ENCODE measurements around the gene ITGB2.

The ITGB2 gene

GRCh38 chr21:44844256-44844655, 76.4 kb downstream of the ITGB2 start:
- Histone ChIP-seq H3K9me3 (no peaks in the 10 kb centered on the region), H3K4me1 (peaks cover 9% of the 10 kb centered on the region), H3K4me3 (no peak overlapping the region), H3K27me3 (ENCODE audit: low read depth) (peaks cover 3% of the 10 kb centered on the region; the same call in 1 of the 2 replicates), H3K36me3 (replicated peaks) (peaks cover under 1% of the 10 kb centered on the region)
- DNase-seq (ENCODE audit: low spot score in 2 of 2), result no peak
- in situ Hi-C loops (cut with MboI; ENCODE audit: low sequenced_read_pairs), result no loop called here

DNA sequence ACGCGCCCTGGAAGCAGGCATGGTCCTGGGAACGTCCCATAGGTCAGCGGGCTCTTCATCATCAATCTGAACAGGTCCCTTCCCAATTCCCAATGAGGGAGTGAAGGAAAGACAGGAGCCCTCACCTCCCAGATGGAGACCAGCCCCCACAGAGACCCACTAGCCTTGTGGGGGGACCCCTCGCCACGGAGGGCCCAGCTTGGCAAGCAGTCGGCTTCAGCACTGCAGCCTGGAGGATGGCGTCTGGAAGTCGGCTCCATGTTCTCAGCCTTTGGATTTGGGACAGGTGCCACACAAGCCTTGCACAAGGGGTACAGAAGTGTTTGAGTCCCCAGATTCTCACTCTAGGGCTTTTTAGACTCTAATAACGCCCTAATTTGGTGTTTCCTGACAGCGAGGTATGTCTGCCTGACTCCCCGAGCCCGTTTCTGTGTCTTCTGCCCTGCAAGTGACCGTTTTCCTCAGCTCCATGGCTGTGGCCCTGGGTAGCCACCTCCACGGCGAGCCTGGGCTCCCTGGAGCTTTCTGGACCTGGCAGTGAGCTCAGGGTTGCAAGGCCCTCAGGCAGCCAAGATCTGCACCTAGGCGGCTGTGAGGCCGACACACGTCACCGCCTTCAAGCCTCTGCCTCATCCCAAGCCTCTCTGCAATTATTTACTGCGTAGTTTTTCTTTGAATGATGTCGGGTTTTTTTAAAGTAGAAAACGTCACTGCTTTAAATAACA, 77.8 kb downstream of the ITGB2 start:
- Histone ChIP-seq H3K9me3 (no peaks in the 10 kb centered on the region), H3K36me3 (replicated peaks) (no peaks in the 10 kb centered on the region), H3K4me3 (no peak overlapping the region), H3K4me1 (peaks cover 9% of the 10 kb centered on the region), H3K27me3 (ENCODE audit: low read depth) (peaks cover 3% of the 10 kb centered on the region; the same call in 1 of the 2 replicates)
- no peak for DNase-seq (ENCODE audit: low spot score in 2 of 2)
- in situ Hi-C loops (cut with MboI; ENCODE audit: low sequenced_read_pairs), result no loop called here

- DNase-seq (ENCODE audit: low spot score in 2 of 2), result no peak
- Histone ChIP-seq H3K4me1 (peaks cover 9% of the 10 kb centered on the region), H3K36me3 (replicated peaks) (no peaks in the 10 kb centered on the region), H3K27me3 (ENCODE audit: low read depth) (peaks cover 3% of the 10 kb centered on the region; the same call in 1 of the 2 replicates), H3K9me3 (no peaks in the 10 kb centered on the region), H3K4me3 (no peak overlapping the region)
- in situ Hi-C loops (cut with MboI; ENCODE audit: low sequenced_read_pairs), result no loop called here
These were observed 78.6 kb downstream of the ITGB2 start for GRCh38 chr21:44842087-44842486.

GRCh38 chr21:44840771-44841170, 79.9 kb downstream of the ITGB2 start:
- Histone ChIP-seq H3K4me1 (peaks cover 3% of the 10 kb centered on the region), H3K4me3 (no peak overlapping the region), H3K36me3 (replicated peaks) (no peaks in the 10 kb centered on the region), H3K9me3 (no peaks in the 10 kb centered on the region), H3K27me3 (ENCODE audit: low read depth) (peaks cover 3% of the 10 kb centered on the region; the same call in 1 of the 2 replicates)
- in situ Hi-C loops (cut with MboI; ENCODE audit: low sequenced_read_pairs), result no loop called here
- no peak for DNase-seq (ENCODE audit: low spot score in 2 of 2)

GRCh38 chr21:44838951-44839350, 81.7 kb downstream of the ITGB2 start:
- Histone ChIP-seq H3K4me3 (no peak overlapping the region), H3K4me1 (no peaks in the 10 kb centered on the region), H3K9me3 (no peaks in the 10 kb centered on the region), H3K27me3 (ENCODE audit: low read depth) (peaks cover 3% of the 10 kb centered on the region; the same call in 1 of the 2 replicates), H3K36me3 (replicated peaks) (no peaks in the 10 kb centered on the region)
- no peak for DNase-seq (ENCODE audit: low spot score in 2 of 2)
- in situ Hi-C loops (cut with MboI; ENCODE audit: low sequenced_read_pairs), result no loop called here

- peaks cover 3% of the 10 kb centered on the region; the same call in 1 of the 2 replicates for H3K27me3 ChIP-seq (ENCODE audit: low read depth)
- H3K9me3 ChIP-seq, result no peaks in the 10 kb centered on the region
- H3K36me3 ChIP-seq (replicated peaks), result no peaks in the 10 kb centered on the region
- in situ Hi-C loops (cut with MboI; ENCODE audit: low sequenced_read_pairs), result no loop called here
- H3K4me1 ChIP-seq, result no peaks in the 10 kb centered on the region
- DNase-seq (ENCODE audit: low spot score in 2 of 2), result no peak
- no peak overlapping the region for H3K4me3 ChIP-seq
These were observed 82.4 kb downstream of the ITGB2 start for GRCh38 chr21:44838039-44838895.

DNA sequence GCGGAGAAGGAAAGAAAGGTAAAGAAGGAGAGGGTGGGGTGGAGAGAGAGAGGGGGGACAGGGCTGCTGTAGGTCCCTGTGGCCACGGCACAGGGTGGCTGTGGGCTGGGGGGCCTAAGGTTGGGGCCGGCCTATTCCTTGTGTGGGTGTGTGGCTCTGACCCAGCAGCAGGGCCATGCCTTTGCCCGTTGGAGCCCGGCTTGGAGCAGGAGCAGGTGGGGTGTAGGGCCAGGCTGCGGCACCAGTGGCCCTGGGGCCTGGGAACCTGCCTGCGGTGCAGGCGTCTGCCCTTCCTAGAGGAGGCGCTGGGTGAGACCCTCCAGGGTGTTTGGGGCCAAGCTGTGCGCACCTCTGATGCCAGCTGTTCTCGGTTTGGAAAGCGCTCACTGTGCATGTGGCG, 83.2 kb downstream of the ITGB2 start:
- H3K36me3 ChIP-seq (replicated peaks), result no peaks in the 10 kb centered on the region
- DNase-seq (ENCODE audit: low spot score in 2 of 2), result no peak
- peaks cover 3% of the 10 kb centered on the region; the same call in 1 of the 2 replicates for H3K27me3 ChIP-seq (ENCODE audit: low read depth)
- no peak overlapping the region for H3K4me3 ChIP-seq
- H3K4me1 ChIP-seq, result no peaks in the 10 kb centered on the region
- H3K9me3 ChIP-seq, result no peaks in the 10 kb centered on the region
- in situ Hi-C loops (cut with MboI; ENCODE audit: low sequenced_read_pairs), result no loop called here

- H3K4me1 ChIP-seq, result no peaks in the 10 kb centered on the region
- DNase-seq (ENCODE audit: low spot score in 2 of 2), result peak in 1 of 2 experiments; percentile 22
- in situ Hi-C loops (cut with MboI; ENCODE audit: low sequenced_read_pairs), result no loop called here
- H3K4me3 ChIP-seq, result no peak overlapping the region
- H3K9me3 ChIP-seq, result no peaks in the 10 kb centered on the region
- H3K27me3 ChIP-seq (ENCODE audit: low read depth), result 0 out of 2 replicates have a peak, but pooled peaks cover 3% of the 10 kb centered on the region
- H3K36me3 ChIP-seq (replicated peaks), result no peaks in the 10 kb centered on the region
These were observed 83.8 kb downstream of the ITGB2 start for GRCh38 chr21:44836666-44837471.

GRCh38 chr21:44836349-44836665, 84.4 kb downstream of the ITGB2 start:
- Histone ChIP-seq H3K27me3 (ENCODE audit: low read depth) (no peaks in the 10 kb centered on the region), H3K4me3 (no peak overlapping the region), H3K4me1 (no peaks in the 10 kb centered on the region), H3K9me3 (no peaks in the 10 kb centered on the region), H3K36me3 (replicated peaks) (no peaks in the 10 kb centered on the region)
- no peak for DNase-seq (ENCODE audit: low spot score in 2 of 2)
- in situ Hi-C loops (cut with MboI; ENCODE audit: low sequenced_read_pairs), result no loop called here
